GM23338 (cell line): ENCODE measurements around the gene DNAH11.

Source experiments
- CREB1 ChIP-seq: fragments of 250-450 bp; sonication (Bioruptor Pico); IDR thresholded peaks from 2 replicates; pipeline ENCODE4 v1.5.0; 2020; ENCODE audit warnings: low read depth, mild to moderate bottlenecking, moderate library complexity
- EZH2 ChIP-seq: fragments of 200-600 bp; sonication (generic); IDR thresholded peaks from one replicate; pipeline ENCODE4 v1.8.0; 2017; ENCODE audit warnings: antibody characterized with exemption, mild to moderate bottlenecking, low read depth; ENCODE audit not compliant: unreplicated experiment
- EZH2phosphoT487 ChIP-seq: fragments of 200-600 bp; sonication (generic); IDR thresholded peaks from one replicate; pipeline ENCODE4 v1.8.1; 2018; ENCODE audit warnings: antibody characterized with exemption; ENCODE audit not compliant: unreplicated experiment
- JUNB ChIP-seq: IDR thresholded peaks from one replicate; pipeline ENCODE4 v1.6.1; 2016; ENCODE audit warnings: antibody characterized with exemption; ENCODE audit not compliant: unreplicated experiment
- NANOG ChIP-seq: IDR thresholded peaks from 2 replicates; pipeline ENCODE4 v1.6.1; 2016; ENCODE audit warnings: antibody characterized with exemption, borderline replicate concordance
- POLR2AphosphoS5 ChIP-seq: IDR thresholded peaks from 2 replicates; pipeline ENCODE4 v1.6.1; 2016; ENCODE audit warnings: antibody characterized with exemption, low read depth
- STAT1 ChIP-seq: IDR thresholded peaks from one replicate; pipeline ENCODE4 v1.6.1; 2016; ENCODE audit warnings: antibody characterized with exemption; ENCODE audit not compliant: unreplicated experiment
- ZNF114 ChIP-seq: fragments of 250-450 bp; sonication (Bioruptor Pico); IDR thresholded peaks from 2 replicates; pipeline ENCODE4 v1.5.0; 2020; ENCODE audit warnings: mild to moderate bottlenecking, moderate library complexity
- ZNF331 ChIP-seq: fragments of 250-450 bp; sonication (Bioruptor Pico); IDR thresholded peaks from 2 replicates; pipeline ENCODE4 v1.5.0; 2020; ENCODE audit warnings: low read depth, mild to moderate bottlenecking, moderate library complexity
- TF ChIP-seq, protein P1 (sequence below), 2 experiments: fragments of 200-600 bp in 1 of 2; sonication (generic) in 1 of 2; conservative IDR thresholded peaks; 2 replicates each; pipeline versions ENCODE4 v1.5.1 to v1.6.1; 2016 to 2017; ENCODE audit warnings: antibody characterized with exemption in 2 of 2, low read depth in 2 of 2, mild to moderate bottlenecking in 2 of 2, moderate library complexity in 1 of 2
- TF ChIP-seq, protein P2 (sequence below): IDR thresholded peaks from one replicate; pipeline ENCODE4 v1.6.1; 2018; ENCODE audit warnings: antibody characterized with exemption; ENCODE audit not compliant: unreplicated experiment
- TF ChIP-seq, protein P3 (sequence below): IDR thresholded peaks from 2 replicates; pipeline ENCODE4 v1.6.1; 2016; ENCODE audit warnings: antibody characterized with exemption

DNA sequence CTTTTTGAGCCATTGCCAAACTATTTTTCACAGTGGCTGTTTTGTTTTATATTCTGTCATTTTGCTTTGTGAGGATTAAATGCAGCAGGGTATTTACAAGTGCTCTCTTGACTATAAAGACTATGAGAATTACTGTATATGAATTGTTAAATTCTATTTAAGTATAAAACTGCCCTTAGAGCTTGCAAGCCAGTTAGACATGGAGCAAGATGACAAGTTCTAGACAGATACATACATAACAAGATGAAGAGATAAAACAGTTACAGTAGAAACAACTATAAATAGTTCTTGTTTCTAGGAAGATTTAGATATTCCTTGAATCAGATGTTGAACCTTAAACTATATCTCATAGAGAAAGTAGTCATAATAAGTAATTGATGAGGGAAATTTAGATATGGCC is 60.6 kb downstream of the DNAH11 start:
- TF ChIP-seq, protein P1, sequence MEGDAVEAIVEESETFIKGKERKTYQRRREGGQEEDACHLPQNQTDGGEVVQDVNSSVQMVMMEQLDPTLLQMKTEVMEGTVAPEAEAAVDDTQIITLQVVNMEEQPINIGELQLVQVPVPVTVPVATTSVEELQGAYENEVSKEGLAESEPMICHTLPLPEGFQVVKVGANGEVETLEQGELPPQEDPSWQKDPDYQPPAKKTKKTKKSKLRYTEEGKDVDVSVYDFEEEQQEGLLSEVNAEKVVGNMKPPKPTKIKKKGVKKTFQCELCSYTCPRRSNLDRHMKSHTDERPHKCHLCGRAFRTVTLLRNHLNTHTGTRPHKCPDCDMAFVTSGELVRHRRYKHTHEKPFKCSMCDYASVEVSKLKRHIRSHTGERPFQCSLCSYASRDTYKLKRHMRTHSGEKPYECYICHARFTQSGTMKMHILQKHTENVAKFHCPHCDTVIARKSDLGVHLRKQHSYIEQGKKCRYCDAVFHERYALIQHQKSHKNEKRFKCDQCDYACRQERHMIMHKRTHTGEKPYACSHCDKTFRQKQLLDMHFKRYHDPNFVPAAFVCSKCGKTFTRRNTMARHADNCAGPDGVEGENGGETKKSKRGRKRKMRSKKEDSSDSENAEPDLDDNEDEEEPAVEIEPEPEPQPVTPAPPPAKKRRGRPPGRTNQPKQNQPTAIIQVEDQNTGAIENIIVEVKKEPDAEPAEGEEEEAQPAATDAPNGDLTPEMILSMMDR (conservative IDR thresholded peaks at IDR 0.05; ENCODE audit: low read depth in 2 of 2) = no peak
- TF ChIP-seq, protein P2, sequence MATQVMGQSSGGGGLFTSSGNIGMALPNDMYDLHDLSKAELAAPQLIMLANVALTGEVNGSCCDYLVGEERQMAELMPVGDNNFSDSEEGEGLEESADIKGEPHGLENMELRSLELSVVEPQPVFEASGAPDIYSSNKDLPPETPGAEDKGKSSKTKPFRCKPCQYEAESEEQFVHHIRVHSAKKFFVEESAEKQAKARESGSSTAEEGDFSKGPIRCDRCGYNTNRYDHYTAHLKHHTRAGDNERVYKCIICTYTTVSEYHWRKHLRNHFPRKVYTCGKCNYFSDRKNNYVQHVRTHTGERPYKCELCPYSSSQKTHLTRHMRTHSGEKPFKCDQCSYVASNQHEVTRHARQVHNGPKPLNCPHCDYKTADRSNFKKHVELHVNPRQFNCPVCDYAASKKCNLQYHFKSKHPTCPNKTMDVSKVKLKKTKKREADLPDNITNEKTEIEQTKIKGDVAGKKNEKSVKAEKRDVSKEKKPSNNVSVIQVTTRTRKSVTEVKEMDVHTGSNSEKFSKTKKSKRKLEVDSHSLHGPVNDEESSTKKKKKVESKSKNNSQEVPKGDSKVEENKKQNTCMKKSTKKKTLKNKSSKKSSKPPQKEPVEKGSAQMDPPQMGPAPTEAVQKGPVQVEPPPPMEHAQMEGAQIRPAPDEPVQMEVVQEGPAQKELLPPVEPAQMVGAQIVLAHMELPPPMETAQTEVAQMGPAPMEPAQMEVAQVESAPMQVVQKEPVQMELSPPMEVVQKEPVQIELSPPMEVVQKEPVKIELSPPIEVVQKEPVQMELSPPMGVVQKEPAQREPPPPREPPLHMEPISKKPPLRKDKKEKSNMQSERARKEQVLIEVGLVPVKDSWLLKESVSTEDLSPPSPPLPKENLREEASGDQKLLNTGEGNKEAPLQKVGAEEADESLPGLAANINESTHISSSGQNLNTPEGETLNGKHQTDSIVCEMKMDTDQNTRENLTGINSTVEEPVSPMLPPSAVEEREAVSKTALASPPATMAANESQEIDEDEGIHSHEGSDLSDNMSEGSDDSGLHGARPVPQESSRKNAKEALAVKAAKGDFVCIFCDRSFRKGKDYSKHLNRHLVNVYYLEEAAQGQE = no peak
- TF ChIP-seq POLR2AphosphoS5 (no peak), EZH2 (no peak), EZH2phosphoT487 (no peak), JUNB (no peak), NANOG (no peak), ZNF331 (CRISPR knock-in tag) (no peak), CREB1 (CRISPR knock-in tag) (no peak), ZNF114 (CRISPR knock-in tag) (no peak), STAT1 (no peak)
- TF ChIP-seq, protein P3, sequence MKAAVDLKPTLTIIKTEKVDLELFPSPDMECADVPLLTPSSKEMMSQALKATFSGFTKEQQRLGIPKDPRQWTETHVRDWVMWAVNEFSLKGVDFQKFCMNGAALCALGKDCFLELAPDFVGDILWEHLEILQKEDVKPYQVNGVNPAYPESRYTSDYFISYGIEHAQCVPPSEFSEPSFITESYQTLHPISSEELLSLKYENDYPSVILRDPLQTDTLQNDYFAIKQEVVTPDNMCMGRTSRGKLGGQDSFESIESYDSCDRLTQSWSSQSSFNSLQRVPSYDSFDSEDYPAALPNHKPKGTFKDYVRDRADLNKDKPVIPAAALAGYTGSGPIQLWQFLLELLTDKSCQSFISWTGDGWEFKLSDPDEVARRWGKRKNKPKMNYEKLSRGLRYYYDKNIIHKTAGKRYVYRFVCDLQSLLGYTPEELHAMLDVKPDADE = no peak
